Astrocyte (in vitro differentiated cells and primary cell): ENCODE results near the gene PRR35.

Experiments used
- EZH2 ChIP-seq: IDR thresholded peaks from 2 replicates; pipeline ENCODE4 v1.6.1; 2012; ENCODE audit warnings: mild to moderate bottlenecking, low read length, inconsistent platforms; ENCODE audit not compliant: insufficient read depth
- TF ChIP-seq, protein P1 (sequence below): IDR thresholded peaks from 2 replicates; pipeline ENCODE4 v1.5.1; 2011; ENCODE audit warnings: low read depth, mild to moderate bottlenecking, inconsistent platforms, low read length, moderate library complexity; ENCODE audit not compliant: insufficient read depth

- TF ChIP-seq, protein P1, sequence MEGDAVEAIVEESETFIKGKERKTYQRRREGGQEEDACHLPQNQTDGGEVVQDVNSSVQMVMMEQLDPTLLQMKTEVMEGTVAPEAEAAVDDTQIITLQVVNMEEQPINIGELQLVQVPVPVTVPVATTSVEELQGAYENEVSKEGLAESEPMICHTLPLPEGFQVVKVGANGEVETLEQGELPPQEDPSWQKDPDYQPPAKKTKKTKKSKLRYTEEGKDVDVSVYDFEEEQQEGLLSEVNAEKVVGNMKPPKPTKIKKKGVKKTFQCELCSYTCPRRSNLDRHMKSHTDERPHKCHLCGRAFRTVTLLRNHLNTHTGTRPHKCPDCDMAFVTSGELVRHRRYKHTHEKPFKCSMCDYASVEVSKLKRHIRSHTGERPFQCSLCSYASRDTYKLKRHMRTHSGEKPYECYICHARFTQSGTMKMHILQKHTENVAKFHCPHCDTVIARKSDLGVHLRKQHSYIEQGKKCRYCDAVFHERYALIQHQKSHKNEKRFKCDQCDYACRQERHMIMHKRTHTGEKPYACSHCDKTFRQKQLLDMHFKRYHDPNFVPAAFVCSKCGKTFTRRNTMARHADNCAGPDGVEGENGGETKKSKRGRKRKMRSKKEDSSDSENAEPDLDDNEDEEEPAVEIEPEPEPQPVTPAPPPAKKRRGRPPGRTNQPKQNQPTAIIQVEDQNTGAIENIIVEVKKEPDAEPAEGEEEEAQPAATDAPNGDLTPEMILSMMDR, result no peak
- TF ChIP-seq EZH2, result no peak
Measured at GRCh38 chr16:561957-562938, 2.1 kb downstream of the PRR35 start.
